Stimulated activated CD8-positive, alpha-beta memory T cell treated with anti-CD3 and anti-CD28 coated beads, Interleukin-7, amount 100 ng/mL, for 24 hours (primary cell): ENCODE results near the gene MXI1.
"Not testable (repeated sequence)": the region's sequence is repeated elsewhere in the genome, so short reads cannot be mapped to it uniquely, and the experiment has no call there.

Experiments used
- DNase-seq: peaks from one replicate; pipeline ENCODE4 v3.0.0-alpha.2; 2020; ENCODE audit warnings: low read depth

MXI1 gene

GRCh38 chr10:110317866-110318850 lies 110.8 kb downstream of the MXI1 start:
- no peak for DNase-seq

GRCh38 chr10:110321869-110322620 lies 114.6 kb downstream of the MXI1 start:
- DNase-seq, result no peak

- DNase-seq, result no peak
Observed at GRCh38 chr10:110323503-110323902, 116.1 kb downstream of the MXI1 start.

- no peak for DNase-seq
Observed at GRCh38 chr10:110324201-110324804, 116.9 kb downstream of the MXI1 start.

- DNase-seq, result no peak
Observed at GRCh38 chr10:110324805-110325280, 117.4 kb downstream of the MXI1 start.

GRCh38 chr10:110326351-110327032 lies 119.1 kb downstream of the MXI1 start:
- DNase-seq, result no peak

GRCh38 chr10:110327262-110327914 lies 120.0 kb downstream of the MXI1 start:
- DNase-seq, result no peak

- DNase-seq, result no peak
Observed at GRCh38 chr10:110330675-110331074, 123.3 kb downstream of the MXI1 start.

GRCh38 chr10:110331226-110331795 lies 123.9 kb downstream of the MXI1 start:
- DNase-seq, result not testable (repeated sequence)

- DNase-seq, result no peak
Observed at GRCh38 chr10:110334061-110334656, 126.8 kb downstream of the MXI1 start.

GRCh38 chr10:110335314-110336064 lies 128.1 kb downstream of the MXI1 start:
- DNase-seq, result no peak

- DNase-seq, result no peak
Observed at GRCh38 chr10:110336111-110336721, 128.8 kb downstream of the MXI1 start.
